DMS 273 (cell line): ENCODE measurements around the gene GP5.
A peak's percentile ranks its signal among the peaks of the same experiment; 100 is the strongest.

ENCODE experiments used
- DNase-seq: peaks from one replicate; lab custom pipeline; 2025; ENCODE audit not compliant: unreplicated experiment; lab: John Stamatoyannopoulos, UW

Gene GP5, protein sequence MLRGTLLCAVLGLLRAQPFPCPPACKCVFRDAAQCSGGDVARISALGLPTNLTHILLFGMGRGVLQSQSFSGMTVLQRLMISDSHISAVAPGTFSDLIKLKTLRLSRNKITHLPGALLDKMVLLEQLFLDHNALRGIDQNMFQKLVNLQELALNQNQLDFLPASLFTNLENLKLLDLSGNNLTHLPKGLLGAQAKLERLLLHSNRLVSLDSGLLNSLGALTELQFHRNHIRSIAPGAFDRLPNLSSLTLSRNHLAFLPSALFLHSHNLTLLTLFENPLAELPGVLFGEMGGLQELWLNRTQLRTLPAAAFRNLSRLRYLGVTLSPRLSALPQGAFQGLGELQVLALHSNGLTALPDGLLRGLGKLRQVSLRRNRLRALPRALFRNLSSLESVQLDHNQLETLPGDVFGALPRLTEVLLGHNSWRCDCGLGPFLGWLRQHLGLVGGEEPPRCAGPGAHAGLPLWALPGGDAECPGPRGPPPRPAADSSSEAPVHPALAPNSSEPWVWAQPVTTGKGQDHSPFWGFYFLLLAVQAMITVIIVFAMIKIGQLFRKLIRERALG

DNA sequence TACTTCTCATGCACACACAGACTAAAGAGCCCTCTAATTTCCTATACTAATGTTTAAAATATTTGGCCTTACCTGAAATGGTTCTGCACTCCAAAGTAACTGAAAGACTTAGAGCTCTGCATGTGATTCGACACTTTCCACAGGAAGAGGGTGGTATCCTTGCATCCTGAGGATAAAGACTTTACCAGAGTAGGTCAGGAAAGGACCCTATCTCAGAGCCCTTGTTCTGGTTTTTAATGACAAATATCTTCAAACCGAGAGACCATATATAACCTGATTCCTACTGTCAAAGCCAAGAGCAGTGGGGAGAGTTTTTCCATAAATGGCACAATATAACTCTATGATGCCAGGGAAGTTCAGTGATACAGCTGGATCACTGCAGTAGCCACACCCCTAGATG lies at the start of gene GP5:
Gene GP5, minus strand, starts transcription at position 101 of the 400 bp plus-strand sequence. CDS start 984 bp downstream, outside the sequence.
- DNase-seq: no peak

GRCh38 chr3:194447657-194448056 lies 48.6 kb upstream of the GP5 start:
- no peak for DNase-seq

- DNase-seq: no peak
These were observed 48.1 kb upstream of the GP5 start for GRCh38 chr3:194447161-194447560.

- no peak for DNase-seq
These were observed 47.7 kb upstream of the GP5 start for GRCh38 chr3:194446754-194447153.

GRCh38 chr3:194446172-194446571 lies 47.1 kb upstream of the GP5 start:
- DNase-seq: no peak

DNA sequence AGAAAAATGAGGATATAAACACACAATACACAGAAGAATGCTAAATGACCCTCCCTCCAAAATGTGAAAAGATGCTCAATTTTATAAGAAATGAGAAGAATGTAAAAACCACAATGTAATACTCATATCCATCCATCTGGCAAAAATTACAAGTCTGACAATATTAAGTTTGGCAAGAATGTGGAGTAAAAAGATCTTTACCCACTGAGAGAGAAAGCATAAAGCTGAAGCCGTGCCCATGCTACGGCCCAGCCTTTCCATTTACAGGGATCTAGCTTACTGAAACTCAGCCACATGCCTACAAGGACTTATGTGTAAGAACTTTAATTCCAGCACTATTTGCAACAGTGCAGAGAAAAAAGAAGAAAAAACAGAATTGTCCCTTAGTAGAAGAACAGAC lies 44.8 kb upstream of the GP5 start:
- no peak for DNase-seq

GRCh38 chr3:194440756-194441155 lies 41.7 kb upstream of the GP5 start:
- no peak for DNase-seq

DNA sequence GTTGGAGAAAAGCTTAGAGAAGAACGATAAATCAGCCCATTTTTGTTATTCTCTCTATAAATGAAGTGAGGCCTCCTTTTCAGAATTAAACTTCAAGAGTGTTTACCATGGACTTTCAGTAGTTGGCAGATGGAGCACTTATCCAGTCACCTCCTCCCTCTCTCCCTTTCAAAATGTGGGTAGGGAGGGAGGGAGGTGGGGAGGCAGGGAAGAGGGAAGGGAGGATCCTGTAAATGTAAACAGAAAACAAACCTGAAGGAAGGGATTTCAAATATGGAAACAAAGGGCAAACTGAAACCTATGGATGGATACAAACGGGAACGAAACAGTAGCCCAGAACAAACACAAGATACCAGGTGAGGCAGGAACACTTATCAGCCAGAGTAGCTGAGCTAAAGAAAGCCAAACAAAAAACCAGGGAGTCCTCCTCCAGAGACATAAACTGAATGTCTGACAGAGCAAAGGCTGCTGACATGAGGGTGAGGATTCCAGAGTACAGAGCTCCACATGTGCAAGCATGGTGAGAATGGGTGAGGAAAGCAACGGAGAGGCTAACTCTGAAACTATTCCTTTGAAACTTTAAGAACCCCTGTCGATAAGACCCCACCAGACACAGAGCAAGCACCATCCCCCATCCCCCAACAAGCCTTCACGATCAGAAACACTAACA lies 41.0 kb upstream of the GP5 start:
- peak; percentile 22 for DNase-seq

DNA sequence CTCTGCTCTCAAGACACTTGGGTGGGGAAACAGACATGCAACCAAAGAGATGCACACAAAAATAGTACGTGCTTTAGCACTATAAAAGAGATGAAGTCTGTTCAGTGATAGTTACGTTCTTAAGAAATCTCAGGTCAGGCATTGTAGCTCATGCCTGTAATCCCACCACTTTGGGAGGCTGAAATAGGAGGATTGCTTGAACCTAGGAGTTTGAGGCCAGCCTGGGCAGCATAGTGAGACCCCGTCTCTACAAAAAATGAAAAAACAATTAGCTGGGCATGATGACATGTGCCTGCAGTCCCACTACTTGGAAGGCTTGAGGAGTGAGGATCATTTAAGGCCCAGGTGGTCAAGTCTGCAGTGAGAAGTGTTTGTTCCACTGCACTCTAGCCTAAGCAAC lies 35.4 kb upstream of the GP5 start:
- DNase-seq: no peak

DNA sequence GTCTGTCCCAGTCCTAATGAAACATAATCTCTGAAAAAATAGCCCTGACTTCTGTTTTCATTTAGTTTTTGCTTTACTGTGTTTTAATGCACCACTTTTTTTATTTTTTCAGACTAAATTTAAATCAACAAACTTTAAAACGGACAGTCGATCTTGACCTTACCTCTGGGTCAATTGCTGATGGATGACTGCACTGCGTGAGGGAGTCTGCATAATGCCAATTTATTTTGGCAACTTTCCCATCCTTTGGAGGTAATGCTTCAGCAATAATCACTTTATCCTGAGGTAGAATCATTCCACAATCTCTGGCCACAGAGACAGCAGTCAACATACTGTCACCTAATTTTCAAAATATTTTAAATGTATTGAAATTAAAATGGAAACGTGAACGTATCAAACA lies 32.5 kb upstream of the GP5 start:
- no peak for DNase-seq

- no peak for DNase-seq
These were observed 26.3 kb upstream of the GP5 start for GRCh38 chr3:194425399-194425798.

DNA sequence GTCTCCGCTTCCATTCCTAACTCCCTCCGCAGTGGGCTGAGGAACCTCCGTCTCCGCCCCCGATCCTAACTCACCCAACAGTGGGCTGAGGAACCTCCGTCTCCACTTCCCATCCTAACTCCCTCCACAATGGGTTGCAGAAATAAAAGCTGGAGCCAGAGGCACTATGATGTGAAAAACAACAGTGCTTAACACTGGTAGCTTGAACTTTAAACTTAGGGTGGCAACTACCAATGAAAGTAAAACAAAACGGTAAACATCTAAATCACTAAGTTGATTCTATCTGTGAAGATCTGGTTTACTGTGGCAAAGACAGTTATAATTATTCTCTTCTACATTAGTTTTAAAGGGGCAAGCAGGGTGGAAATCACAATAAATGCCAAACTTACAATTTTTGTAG lies 25.9 kb upstream of the GP5 start:
- no peak for DNase-seq

- DNase-seq: no peak
These were observed 25.3 kb upstream of the GP5 start for GRCh38 chr3:194424373-194424772.

GRCh38 chr3:194423317-194423716 lies 24.3 kb upstream of the GP5 start:
- no peak for DNase-seq

GRCh38 chr3:194422188-194422587 lies 23.1 kb upstream of the GP5 start:
- DNase-seq: no peak

- DNase-seq: no peak
These were observed 19.6 kb upstream of the GP5 start for GRCh38 chr3:194418671-194419070.

GRCh38 chr3:194407423-194407822 lies 8.4 kb upstream of the GP5 start:
- DNase-seq: no peak

DNA sequence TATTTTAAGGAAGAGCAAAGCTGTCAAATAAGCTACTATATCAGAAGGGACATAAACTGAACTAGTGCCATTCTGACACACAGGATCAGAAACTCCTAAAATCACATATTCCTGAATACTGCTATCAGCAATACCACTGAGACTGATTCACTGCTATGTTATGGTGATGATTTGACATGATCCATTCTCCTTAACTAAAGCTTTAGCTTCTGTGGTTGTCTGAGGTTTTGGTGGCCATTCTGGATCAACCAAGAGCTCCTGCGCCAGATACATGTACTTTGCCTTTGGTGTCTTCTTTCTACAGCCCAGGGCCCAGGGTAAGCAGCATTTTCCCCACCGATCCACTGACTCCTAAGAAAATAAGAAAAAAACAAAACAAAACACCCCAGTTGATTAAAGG lies 6.7 kb upstream of the GP5 start:
- DNase-seq: no peak

GRCh38 chr3:194404365-194405140 lies 5.5 kb upstream of the GP5 start:
- peak; percentile 80 for DNase-seq

- DNase-seq: no peak
These were observed 2.8 kb upstream of the GP5 start for GRCh38 chr3:194401868-194402329.

DNA sequence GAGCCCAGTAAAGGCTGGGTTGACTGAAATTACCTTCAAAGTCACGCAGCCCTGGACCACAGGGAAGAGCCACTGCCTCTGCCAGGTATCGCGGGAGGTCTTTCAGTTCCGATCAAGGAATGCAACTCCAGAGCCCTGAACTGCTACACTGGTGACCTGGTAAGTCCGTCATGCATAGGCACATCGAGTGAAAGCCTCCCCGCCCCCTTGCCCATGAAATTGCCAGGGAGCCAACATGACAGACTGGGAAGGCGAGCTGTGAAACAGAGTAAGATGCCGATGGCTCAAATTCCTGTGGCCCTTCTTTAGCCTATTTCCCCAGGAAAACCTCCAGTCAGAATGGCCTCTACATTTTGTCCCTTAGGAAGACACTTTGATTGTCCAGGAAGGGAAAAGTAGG lies 2.3 kb upstream of the GP5 start:
- DNase-seq: no peak
